Transverse colon (tissue), 3 donors: ENCODE data around the gene SLC25A42.

Experiments
- POLR2A ChIP-seq: fragments of 450-650 bp; IDR thresholded peaks from one replicate; pipeline ENCODE4 v1.6.1; 2016; ENCODE audit warnings: antibody characterized with exemption, mild to moderate bottlenecking, moderate library complexity
- TF ChIP-seq, protein P1 (sequence below), 5 experiments: fragments of 200-600 bp in 3 of 5; fragments of 450-650 bp in 2 of 5; sonication (generic) in 3 of 5; IDR thresholded peaks; 1 replicate in 2 of 5; 2 replicates in 3 of 5; pipeline ENCODE4 v1.5.1; 2016 to 2017; ENCODE audit warnings: antibody characterized with exemption in 5 of 5, inconsistent platforms in 3 of 5, mild to moderate bottlenecking in 2 of 5, moderate library complexity in 1 of 5

DNA sequence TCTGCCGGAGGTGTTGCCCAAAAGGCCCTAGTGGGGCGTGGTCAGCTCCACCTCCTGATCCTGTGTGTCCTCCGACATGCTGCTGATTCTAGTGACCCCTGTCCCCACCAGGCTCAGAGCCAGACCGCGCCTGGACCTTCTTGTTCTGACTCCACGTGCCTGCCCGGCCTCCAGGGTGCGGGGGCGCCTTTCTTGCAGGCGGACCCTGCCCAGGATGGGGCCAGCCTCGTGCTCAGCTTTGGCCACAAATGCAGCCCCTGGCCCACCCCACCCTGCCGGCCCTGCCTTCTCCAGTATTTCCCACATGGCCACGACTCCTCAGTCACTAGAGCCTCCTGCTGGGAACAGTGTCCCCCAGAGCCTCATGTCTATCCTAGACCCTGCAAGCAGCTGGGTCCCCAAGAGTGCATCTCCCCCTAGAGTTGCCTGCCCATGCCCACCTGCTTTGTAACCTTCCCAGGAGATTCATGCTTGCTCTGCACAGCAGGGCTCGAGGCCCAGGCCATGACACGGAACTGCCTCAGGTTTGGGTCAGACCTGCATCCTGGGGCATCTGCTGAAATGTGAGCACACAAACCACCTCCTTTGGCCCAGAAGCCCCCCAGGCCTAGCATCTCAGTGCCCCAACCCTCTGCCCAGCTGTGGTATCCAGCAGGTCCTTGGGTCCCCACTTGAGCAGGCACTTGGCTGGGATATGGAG is 47.5 kb downstream of the SLC25A42 start:
- TF ChIP-seq, protein P1, sequence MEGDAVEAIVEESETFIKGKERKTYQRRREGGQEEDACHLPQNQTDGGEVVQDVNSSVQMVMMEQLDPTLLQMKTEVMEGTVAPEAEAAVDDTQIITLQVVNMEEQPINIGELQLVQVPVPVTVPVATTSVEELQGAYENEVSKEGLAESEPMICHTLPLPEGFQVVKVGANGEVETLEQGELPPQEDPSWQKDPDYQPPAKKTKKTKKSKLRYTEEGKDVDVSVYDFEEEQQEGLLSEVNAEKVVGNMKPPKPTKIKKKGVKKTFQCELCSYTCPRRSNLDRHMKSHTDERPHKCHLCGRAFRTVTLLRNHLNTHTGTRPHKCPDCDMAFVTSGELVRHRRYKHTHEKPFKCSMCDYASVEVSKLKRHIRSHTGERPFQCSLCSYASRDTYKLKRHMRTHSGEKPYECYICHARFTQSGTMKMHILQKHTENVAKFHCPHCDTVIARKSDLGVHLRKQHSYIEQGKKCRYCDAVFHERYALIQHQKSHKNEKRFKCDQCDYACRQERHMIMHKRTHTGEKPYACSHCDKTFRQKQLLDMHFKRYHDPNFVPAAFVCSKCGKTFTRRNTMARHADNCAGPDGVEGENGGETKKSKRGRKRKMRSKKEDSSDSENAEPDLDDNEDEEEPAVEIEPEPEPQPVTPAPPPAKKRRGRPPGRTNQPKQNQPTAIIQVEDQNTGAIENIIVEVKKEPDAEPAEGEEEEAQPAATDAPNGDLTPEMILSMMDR (IDR thresholded peaks at IDR 0.05) = no peak
- no peak for TF ChIP-seq POLR2A
